ENCODE data around the gene FBLN5. TPM values are rescaled to one million over a fixed set of nuclear protein-coding genes. Genes with fewer than 3 reads are reported as not detected.

Gene FBLN5
- total RNA-seq, 6 experiments from 2014 or later, result 127 to 242 (median 205) TPM

DNA sequence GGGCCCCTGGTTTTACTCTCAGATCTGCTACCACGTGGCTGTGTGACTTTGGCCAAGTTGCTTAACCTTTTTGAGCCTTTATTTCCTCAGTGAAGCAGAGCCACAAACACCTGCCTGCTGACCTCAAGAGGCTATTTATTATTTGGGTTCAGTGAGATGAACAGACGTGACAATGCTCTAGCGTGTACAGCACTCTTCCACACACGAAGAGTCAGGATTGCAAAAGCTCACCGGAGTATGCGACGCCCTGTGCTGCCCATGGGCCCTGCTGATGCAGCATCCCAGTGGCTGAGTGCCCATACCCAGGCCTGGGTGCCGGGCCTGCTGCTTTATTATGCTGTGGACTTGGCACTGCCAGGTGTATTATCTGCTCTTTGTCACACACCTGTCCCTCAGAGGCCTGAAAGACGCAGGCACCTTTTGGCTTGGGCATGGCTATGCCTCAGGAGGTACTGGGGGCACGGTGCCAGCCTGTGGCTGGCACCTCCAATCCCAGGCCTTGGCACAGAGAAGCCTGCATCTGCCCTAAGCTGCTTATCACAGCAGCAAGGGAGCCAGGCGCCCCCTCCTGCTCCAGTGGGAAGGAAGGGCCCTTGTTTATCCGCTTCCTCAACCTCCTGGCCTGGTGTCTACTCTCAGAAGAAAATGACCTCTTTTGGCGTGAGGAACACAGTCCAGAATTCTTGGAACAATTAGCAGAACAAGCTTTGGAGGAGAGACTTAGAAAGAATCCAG is 57.9 kb downstream of the FBLN5 start:
- TF ChIP-seq, protein P1, sequence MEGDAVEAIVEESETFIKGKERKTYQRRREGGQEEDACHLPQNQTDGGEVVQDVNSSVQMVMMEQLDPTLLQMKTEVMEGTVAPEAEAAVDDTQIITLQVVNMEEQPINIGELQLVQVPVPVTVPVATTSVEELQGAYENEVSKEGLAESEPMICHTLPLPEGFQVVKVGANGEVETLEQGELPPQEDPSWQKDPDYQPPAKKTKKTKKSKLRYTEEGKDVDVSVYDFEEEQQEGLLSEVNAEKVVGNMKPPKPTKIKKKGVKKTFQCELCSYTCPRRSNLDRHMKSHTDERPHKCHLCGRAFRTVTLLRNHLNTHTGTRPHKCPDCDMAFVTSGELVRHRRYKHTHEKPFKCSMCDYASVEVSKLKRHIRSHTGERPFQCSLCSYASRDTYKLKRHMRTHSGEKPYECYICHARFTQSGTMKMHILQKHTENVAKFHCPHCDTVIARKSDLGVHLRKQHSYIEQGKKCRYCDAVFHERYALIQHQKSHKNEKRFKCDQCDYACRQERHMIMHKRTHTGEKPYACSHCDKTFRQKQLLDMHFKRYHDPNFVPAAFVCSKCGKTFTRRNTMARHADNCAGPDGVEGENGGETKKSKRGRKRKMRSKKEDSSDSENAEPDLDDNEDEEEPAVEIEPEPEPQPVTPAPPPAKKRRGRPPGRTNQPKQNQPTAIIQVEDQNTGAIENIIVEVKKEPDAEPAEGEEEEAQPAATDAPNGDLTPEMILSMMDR (IDR thresholded peaks at IDR 0.05), result no peak
- DNase-seq, result no peak
- Mint-ChIP-seq H3K4me1 (ENCODE audit: low read depth) (no peaks in the 10 kb centered on the region), H3K9me3 (no peaks in the 10 kb centered on the region), H3K27me3 (ENCODE audit: insufficient read depth) (no peaks in the 10 kb centered on the region; the same call in 1 of the 2 replicates), H3K4me3 (no peak overlapping the region), H3K36me3 (ENCODE audit: low read depth) (peaks cover 18% of the 10 kb centered on the region), H3K27ac (no peak overlapping the region)

DNA sequence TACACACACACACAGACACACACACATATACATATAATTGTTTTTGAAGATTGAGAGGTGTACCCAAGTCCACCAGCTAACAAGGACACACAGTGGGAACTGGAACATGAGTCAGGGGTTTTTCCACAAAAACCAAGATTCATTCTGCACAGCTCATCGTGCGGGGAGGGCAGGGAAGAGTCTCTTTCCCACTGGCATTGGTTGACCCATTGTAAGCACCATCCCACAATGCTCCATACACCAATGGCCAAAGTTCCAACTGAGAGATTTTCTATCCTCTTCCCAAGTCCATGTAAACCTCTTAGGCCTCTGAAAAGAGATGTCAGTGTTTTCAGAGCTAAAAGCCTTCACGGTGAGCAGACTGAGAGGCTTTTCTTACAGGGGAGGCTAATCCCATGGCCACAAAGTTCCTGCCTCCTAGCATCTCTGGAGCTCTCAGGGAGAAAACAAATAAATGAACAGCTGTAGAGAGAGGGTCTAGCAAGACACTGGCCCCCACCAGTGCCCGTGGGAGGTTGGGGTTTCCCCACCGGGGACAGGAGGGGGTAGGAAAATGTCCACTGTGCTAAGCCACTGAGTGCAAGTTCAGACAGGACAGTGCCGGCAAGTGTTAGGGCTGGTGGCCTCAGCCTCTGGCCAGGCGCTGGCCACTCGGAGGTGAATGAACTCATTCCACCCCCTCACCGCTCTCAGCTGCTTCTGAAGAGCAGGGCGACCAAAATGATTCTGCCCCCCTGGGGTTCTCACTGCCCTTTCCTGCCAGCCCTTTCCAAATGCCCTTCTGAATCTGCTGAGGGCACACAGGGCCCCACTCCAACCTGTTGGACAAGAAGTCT is 58.6 kb downstream of the FBLN5 start:
- TF ChIP-seq, protein P1 (IDR thresholded peaks at IDR 0.05), result no peak
- no peak for DNase-seq
- H3K27ac Mint-ChIP-seq, result no peak overlapping the region
- no peaks in the 10 kb centered on the region; the same call in 1 of the 2 replicates for H3K27me3 Mint-ChIP-seq (ENCODE audit: insufficient read depth)
- H3K9me3 Mint-ChIP-seq, result no peaks in the 10 kb centered on the region
- H3K36me3 Mint-ChIP-seq (ENCODE audit: low read depth), result peaks cover 26% of the 10 kb centered on the region
- H3K4me1 Mint-ChIP-seq (ENCODE audit: low read depth), result no peaks in the 10 kb centered on the region
- no peak overlapping the region for H3K4me3 Mint-ChIP-seq

DNA sequence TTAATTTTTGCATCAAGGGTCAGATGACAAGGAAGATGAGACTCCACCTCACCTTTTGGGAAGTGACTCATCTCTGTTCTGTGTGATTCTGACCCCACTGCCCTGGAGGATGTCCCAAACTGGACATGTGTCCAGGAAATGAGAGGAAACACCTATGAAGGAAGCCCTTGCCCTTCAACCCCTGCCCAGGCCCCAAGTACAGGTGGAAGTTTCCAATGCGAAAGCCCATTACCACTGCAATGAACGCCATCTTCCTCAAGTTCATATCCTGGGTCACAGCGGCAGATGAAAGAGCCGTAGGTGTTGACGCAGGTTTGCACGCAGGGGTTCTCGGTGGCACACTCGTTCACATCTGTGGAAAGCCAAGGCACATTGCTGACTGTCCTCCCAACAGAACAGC is 60.5 kb downstream of the FBLN5 start:
- H3K36me3 Mint-ChIP-seq (ENCODE audit: low read depth), result peaks cover 22% of the 10 kb centered on the region

DNA sequence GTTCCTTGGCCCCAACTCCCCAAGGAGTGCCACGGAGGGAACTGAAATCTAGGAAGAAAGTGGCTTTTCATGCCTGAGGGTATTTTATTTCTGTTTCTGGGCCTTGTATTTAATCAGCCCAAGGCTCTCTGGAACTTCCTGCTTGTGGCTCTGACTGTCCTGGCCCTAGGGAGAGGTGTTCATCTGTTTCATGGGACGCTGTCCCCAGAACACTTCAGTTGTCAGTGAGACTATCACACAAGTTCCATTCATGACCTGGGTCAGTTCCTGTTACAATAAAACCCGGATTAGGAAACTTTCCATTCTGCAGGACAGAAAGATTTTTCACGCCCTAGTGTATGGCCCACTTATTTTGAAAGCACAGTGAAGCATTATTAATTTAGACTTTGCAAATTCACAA is 61.7 kb downstream of the FBLN5 start:
- no peak overlapping the region for H3K27ac Mint-ChIP-seq
- H3K4me3 Mint-ChIP-seq, result no peak overlapping the region
- TF ChIP-seq, protein P1 (IDR thresholded peaks at IDR 0.05), result no peak
- H3K4me1 Mint-ChIP-seq (ENCODE audit: low read depth), result no peaks in the 10 kb centered on the region
- DNase-seq, result no peak
- H3K36me3 Mint-ChIP-seq (ENCODE audit: low read depth), result peaks cover 19% of the 10 kb centered on the region
- H3K9me3 Mint-ChIP-seq, result no peaks in the 10 kb centered on the region
- no peaks in the 10 kb centered on the region for H3K27me3 Mint-ChIP-seq (ENCODE audit: insufficient read depth)

More for the DNA sequence above, 60.5 kb downstream of the FBLN5 start:
- no peak for DNase-seq
- TF ChIP-seq, protein P1 (IDR thresholded peaks at IDR 0.05), result no peak
- H3K27ac Mint-ChIP-seq, result no peak overlapping the region
- H3K4me3 Mint-ChIP-seq, result no peak overlapping the region
- H3K4me1 Mint-ChIP-seq (ENCODE audit: low read depth), result no peaks in the 10 kb centered on the region
- no peaks in the 10 kb centered on the region for H3K9me3 Mint-ChIP-seq
- H3K27me3 Mint-ChIP-seq (ENCODE audit: insufficient read depth), result no peaks in the 10 kb centered on the region; the same call in 1 of the 2 replicates

- TF ChIP-seq, protein P1 (IDR thresholded peaks at IDR 0.05), result no peak
- DNase-seq, result no peak
- no peaks in the 10 kb centered on the region for H3K27me3 Mint-ChIP-seq (ENCODE audit: insufficient read depth)
- H3K27ac Mint-ChIP-seq, result no peak overlapping the region
- H3K36me3 Mint-ChIP-seq (ENCODE audit: low read depth), result peaks cover 22% of the 10 kb centered on the region
- H3K9me3 Mint-ChIP-seq, result no peaks in the 10 kb centered on the region
- peaks cover 1% of the 10 kb centered on the region; the same call in 1 of the 2 replicates for H3K4me1 Mint-ChIP-seq (ENCODE audit: low read depth)
- H3K4me3 Mint-ChIP-seq, result no peak overlapping the region
Measured at GRCh38 chr14:91885113-91885712, 62.3 kb downstream of the FBLN5 start.
